ENCODE data around the gene PCDHGB4. TPM values are rescaled to one million over a fixed set of nuclear protein-coding genes. Genes with fewer than 3 reads are reported as not detected.
"Not testable (repeated sequence)": the region's sequence is repeated elsewhere in the genome, so short reads cannot be mapped to it uniquely, and the experiment has no call there.

PCDHGB4 gene
- total RNA-seq, 2 donors from 2014 or later = 6.7 to 9.9 TPM

DNA sequence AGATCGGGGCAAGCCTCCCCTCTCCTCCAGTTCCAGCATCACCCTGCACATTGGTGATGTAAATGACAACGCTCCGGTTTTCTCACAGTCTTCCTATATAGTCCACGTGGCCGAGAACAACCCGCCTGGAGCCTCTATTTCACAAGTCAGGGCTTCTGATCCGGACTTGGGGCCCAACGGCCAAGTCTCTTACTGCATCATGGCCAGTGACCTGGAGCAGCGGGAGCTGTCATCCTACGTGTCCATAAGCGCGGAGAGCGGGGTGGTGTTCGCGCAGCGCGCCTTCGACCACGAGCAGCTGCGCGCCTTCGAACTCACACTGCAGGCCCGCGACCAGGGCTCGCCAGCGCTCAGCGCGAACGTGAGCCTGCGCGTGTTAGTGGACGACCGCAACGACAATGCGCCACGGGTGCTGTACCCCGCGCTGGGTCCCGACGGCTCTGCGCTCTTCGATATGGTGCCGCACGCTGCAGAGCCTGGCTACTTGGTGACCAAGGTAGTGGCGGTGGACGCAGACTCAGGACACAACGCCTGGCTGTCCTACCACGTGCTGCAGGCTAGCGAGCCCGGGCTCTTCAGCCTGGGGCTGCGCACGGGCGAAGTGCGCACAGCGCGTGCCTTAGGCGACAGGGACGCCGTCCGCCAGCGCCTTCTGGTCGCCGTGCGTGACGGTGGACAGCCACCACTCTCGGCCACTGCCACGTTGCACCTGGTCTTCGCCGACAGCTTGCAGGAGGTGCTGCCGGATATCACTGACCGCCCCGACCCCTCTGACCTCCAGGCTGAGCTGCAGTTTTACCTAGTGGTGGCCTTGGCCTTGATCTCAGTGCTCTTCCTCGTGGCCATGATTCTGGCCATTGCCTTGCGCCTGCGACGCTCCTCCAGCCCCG is 1.9 kb downstream of the PCDHGB4 start:
- Histone ChIP-seq H3K36me3 (no peaks in the 10 kb centered on the region), H3K27me3 (replicated peaks; ENCODE audit: insufficient read depth) (peaks cover 4% of the 10 kb centered on the region), H3K4me1 (replicated peaks) (no peaks in the 10 kb centered on the region), H3K4me3 (no peak overlapping the region), H3K27ac (no peak overlapping the region), H3K9me3 (no peaks in the 10 kb centered on the region)
- intact Hi-C loops (cut with DNase I) = no loop called here
- WGBS = 35% methylated on average over 77 of the region's 77 CpGs
- TF ChIP-seq, protein P1, sequence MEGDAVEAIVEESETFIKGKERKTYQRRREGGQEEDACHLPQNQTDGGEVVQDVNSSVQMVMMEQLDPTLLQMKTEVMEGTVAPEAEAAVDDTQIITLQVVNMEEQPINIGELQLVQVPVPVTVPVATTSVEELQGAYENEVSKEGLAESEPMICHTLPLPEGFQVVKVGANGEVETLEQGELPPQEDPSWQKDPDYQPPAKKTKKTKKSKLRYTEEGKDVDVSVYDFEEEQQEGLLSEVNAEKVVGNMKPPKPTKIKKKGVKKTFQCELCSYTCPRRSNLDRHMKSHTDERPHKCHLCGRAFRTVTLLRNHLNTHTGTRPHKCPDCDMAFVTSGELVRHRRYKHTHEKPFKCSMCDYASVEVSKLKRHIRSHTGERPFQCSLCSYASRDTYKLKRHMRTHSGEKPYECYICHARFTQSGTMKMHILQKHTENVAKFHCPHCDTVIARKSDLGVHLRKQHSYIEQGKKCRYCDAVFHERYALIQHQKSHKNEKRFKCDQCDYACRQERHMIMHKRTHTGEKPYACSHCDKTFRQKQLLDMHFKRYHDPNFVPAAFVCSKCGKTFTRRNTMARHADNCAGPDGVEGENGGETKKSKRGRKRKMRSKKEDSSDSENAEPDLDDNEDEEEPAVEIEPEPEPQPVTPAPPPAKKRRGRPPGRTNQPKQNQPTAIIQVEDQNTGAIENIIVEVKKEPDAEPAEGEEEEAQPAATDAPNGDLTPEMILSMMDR (IDR thresholded peaks at IDR 0.05) = no peak
- no peak for TF ChIP-seq POLR2AphosphoS5 (IDR thresholded peaks at IDR 0.05)
- no peak for TF ChIP-seq POLR2A (IDR thresholded peaks at IDR 0.05)
- no peak for DNase-seq (ENCODE audit: low spot score)

DNA sequence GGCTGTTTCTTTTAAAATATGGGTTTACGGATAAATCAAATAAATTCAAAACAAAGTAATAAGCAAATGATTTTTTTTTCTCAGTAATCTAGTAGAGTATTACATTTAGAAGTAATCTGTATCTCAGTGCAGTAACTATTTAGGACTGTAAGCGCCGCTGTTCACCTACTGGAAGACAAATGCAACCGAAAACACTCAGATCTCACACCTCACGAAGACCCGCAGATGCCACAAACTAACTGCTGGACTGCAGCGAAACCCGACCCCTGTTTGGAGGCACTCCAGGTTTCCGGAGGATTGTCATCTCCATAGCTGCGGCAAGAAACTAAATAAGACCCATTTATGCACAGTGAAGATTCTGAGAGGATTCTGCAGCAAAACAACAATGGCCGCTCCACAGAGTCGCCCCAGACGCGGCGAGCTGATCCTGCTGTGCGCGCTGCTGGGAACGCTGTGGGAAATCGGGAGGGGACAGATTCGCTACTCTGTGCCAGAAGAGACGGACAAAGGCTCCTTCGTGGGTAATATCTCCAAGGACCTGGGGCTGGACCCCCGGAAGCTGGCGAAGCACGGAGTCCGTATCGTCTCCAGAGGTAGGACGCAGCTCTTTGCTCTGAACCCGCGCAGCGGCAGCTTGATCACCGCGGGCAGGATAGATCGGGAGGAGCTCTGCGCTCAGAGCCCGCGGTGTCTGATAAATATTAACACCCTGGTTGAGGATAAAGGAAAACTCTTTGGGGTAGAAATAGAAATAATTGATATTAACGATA is 5.1 kb downstream of the PCDHGB4 start, which contains the start of gene PCDHGA8:
Gene PCDHGA8 (plus strand): TSS at position 205 of the 770 bp plus-strand sequence. CDS start 181 bp downstream, at position 386.
- no peak within 1 kb of the TSS for H3K27ac ChIP-seq
- no peak for TF ChIP-seq POLR2AphosphoS5 (IDR thresholded peaks at IDR 0.05)
- TF ChIP-seq POLR2A (IDR thresholded peaks at IDR 0.05) = no peak
- TF ChIP-seq, protein P1 (IDR thresholded peaks at IDR 0.05) = no peak
- H3K4me1 ChIP-seq (replicated peaks) = no peaks in the 10 kb centered on the region
- no peaks in the 10 kb centered on the region for H3K9me3 ChIP-seq
- no peak for DNase-seq (ENCODE audit: low spot score)
- WGBS = 26% methylated on average over 38 of the region's 38 CpGs
- no peak within 1 kb of the TSS for H3K4me3 ChIP-seq
- H3K36me3 ChIP-seq = no peaks in the 10 kb centered on the region
- intact Hi-C loops (cut with DNase I) = no loop called here
- H3K27me3 ChIP-seq (replicated peaks; ENCODE audit: insufficient read depth) = peaks cover 6% of the 10 kb centered on the region

DNA sequence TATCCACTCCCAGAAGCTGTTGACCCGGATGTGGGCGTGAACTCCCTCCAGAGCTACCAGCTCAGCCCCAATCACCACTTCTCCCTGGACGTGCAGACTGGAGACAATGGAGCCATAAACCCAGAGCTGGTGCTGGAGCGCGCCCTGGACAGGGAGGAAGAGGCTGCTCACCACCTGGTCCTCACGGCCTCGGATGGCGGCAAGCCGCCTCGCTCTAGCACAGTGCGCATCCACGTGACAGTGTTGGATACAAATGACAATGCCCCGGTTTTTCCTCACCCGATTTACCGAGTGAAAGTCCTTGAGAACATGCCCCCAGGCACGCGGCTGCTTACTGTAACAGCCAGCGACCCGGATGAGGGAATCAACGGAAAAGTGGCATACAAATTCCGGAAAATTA is 5.8 kb downstream of the PCDHGB4 start:
- no peak for DNase-seq (ENCODE audit: low spot score)
- Histone ChIP-seq H3K27me3 (replicated peaks; ENCODE audit: insufficient read depth) (peaks cover 6% of the 10 kb centered on the region), H3K4me1 (replicated peaks) (no peaks in the 10 kb centered on the region), H3K36me3 (no peaks in the 10 kb centered on the region), H3K27ac (no peak overlapping the region), H3K4me3 (no peak overlapping the region), H3K9me3 (no peaks in the 10 kb centered on the region)
- TF ChIP-seq POLR2AphosphoS5 (IDR thresholded peaks at IDR 0.05) (no peak), POLR2A (IDR thresholded peaks at IDR 0.05) (no peak)
- TF ChIP-seq, protein P1 (IDR thresholded peaks at IDR 0.05) = no peak
- 35% methylated on average over 21 of the region's 21 CpGs for WGBS
- intact Hi-C loops (cut with DNase I) = no loop called here

DNA sequence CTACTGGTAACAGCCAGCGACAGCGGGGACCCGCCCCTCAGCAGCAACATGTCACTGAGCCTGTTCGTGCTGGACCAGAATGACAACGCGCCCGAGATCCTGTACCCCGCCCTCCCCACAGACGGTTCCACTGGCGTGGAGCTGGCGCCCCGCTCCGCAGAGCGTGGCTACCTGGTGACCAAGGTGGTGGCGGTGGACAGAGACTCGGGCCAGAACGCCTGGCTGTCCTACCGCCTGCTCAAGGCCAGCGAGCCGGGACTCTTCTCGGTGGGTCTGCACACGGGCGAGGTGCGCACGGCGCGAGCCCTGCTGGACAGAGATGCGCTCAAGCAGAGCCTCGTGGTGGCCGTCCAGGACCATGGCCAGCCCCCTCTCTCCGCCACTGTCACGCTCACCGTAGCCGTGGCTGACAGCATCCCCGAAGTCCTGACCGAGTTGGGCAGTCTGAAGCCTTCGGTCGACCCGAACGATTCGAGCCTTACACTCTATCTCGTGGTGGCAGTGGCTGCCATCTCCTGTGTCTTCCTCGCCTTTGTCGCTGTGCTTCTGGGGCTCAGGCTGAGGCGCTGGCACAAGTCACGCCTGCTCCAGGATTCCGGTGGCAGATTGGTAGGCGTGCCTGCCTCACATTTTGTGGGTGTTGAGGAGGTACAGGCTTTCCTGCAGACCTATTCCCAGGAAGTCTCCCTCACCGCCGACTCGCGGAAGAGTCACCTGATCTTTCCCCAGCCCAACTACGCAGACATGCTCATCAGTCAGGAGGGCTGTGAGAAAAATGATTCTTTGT is 7.1 kb downstream of the PCDHGB4 start:
- intact Hi-C loops (cut with DNase I); H3K27ac ChIP-seq; DNase-seq (ENCODE audit: low spot score); H3K4me1 ChIP-seq (replicated peaks); H3K27me3 ChIP-seq (replicated peaks; ENCODE audit: insufficient read depth); H3K36me3 ChIP-seq; H3K9me3 ChIP-seq; H3K4me3 ChIP-seq: not testable (repeated sequence)
- 29% methylated on average over 40 of the region's 53 CpGs for WGBS
